Measurements from ENCODE around the gene TEX28.
A peak's percentile ranks its signal among the peaks of the same experiment; 100 is the strongest.

DNA sequence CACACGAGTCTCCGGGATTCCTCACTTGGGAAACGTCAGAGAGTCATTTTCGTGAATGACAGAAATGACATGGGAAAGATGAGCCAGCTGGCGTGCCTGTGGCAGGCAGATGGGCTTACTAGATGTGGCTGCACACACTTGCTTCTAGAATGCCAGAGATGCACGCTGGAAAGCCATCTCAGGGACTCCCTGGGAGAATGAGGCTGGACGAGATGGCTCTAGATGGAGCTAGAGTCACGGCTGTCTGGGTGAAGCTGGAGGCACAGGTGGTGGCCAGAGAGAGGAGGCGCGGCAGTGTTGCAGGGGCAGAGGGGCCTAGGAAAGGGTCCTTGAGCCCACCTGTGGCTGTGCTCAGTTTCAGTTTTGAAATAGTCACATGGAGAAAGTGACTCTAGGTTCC is 26.7 kb upstream of the TEX28 start:
- TF ChIP-seq, protein P1, sequence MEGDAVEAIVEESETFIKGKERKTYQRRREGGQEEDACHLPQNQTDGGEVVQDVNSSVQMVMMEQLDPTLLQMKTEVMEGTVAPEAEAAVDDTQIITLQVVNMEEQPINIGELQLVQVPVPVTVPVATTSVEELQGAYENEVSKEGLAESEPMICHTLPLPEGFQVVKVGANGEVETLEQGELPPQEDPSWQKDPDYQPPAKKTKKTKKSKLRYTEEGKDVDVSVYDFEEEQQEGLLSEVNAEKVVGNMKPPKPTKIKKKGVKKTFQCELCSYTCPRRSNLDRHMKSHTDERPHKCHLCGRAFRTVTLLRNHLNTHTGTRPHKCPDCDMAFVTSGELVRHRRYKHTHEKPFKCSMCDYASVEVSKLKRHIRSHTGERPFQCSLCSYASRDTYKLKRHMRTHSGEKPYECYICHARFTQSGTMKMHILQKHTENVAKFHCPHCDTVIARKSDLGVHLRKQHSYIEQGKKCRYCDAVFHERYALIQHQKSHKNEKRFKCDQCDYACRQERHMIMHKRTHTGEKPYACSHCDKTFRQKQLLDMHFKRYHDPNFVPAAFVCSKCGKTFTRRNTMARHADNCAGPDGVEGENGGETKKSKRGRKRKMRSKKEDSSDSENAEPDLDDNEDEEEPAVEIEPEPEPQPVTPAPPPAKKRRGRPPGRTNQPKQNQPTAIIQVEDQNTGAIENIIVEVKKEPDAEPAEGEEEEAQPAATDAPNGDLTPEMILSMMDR (IDR thresholded peaks at IDR 0.05 in 2 of 3, conservative IDR thresholded peaks at IDR 0.05 in 1 of 3; ENCODE audit: borderline replicate concordance in 1 of 3, insufficient read depth in 1 of 3, low read depth in 2 of 3, low read length in 2 of 3): no peak
- TF ChIP-seq POLR2AphosphoS5 (IDR thresholded peaks at IDR 0.05; ENCODE audit: low read depth, low read length) (no peak), EZH2 (IDR thresholded peaks at IDR 0.05) (no peak), YY1 (IDR thresholded peaks at IDR 0.05; ENCODE audit: extremely low read depth, insufficient replicate concordance, low read depth, low read length) (no peak), TCF7L2 (IDR thresholded peaks at IDR 0.05; ENCODE audit: borderline replicate concordance, extremely low read depth, insufficient read depth, insufficient read length) (no peak), ELF1 (IDR thresholded peaks at IDR 0.05; ENCODE audit: borderline replicate concordance, low read depth) (no peak), RAD21 (IDR thresholded peaks at IDR 0.05; ENCODE audit: low read depth) (peak; percentile 39; the same call in 1 of the 2 replicates), EZH2phosphoT487 (IDR thresholded peaks at IDR 0.05; ENCODE audit: borderline replicate concordance) (no peak), SRF (IDR thresholded peaks at IDR 0.05; ENCODE audit: low read depth) (no peak), POLR2A (IDR thresholded peaks at IDR 0.05; ENCODE audit: borderline replicate concordance, extremely low read depth, insufficient read depth, insufficient read length) (no peak), ZNF274 (IDR thresholded peaks at IDR 0.05; ENCODE audit: low read depth, low read length) (no peak)
- TF ChIP-seq, protein P2, sequence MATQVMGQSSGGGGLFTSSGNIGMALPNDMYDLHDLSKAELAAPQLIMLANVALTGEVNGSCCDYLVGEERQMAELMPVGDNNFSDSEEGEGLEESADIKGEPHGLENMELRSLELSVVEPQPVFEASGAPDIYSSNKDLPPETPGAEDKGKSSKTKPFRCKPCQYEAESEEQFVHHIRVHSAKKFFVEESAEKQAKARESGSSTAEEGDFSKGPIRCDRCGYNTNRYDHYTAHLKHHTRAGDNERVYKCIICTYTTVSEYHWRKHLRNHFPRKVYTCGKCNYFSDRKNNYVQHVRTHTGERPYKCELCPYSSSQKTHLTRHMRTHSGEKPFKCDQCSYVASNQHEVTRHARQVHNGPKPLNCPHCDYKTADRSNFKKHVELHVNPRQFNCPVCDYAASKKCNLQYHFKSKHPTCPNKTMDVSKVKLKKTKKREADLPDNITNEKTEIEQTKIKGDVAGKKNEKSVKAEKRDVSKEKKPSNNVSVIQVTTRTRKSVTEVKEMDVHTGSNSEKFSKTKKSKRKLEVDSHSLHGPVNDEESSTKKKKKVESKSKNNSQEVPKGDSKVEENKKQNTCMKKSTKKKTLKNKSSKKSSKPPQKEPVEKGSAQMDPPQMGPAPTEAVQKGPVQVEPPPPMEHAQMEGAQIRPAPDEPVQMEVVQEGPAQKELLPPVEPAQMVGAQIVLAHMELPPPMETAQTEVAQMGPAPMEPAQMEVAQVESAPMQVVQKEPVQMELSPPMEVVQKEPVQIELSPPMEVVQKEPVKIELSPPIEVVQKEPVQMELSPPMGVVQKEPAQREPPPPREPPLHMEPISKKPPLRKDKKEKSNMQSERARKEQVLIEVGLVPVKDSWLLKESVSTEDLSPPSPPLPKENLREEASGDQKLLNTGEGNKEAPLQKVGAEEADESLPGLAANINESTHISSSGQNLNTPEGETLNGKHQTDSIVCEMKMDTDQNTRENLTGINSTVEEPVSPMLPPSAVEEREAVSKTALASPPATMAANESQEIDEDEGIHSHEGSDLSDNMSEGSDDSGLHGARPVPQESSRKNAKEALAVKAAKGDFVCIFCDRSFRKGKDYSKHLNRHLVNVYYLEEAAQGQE (IDR thresholded peaks at IDR 0.05; ENCODE audit: low read depth): no peak
- TF ChIP-seq, protein P3, sequence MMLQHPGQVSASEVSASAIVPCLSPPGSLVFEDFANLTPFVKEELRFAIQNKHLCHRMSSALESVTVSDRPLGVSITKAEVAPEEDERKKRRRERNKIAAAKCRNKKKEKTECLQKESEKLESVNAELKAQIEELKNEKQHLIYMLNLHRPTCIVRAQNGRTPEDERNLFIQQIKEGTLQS (IDR thresholded peaks at IDR 0.05): no peak
- TF ChIP-seq, protein P4, sequence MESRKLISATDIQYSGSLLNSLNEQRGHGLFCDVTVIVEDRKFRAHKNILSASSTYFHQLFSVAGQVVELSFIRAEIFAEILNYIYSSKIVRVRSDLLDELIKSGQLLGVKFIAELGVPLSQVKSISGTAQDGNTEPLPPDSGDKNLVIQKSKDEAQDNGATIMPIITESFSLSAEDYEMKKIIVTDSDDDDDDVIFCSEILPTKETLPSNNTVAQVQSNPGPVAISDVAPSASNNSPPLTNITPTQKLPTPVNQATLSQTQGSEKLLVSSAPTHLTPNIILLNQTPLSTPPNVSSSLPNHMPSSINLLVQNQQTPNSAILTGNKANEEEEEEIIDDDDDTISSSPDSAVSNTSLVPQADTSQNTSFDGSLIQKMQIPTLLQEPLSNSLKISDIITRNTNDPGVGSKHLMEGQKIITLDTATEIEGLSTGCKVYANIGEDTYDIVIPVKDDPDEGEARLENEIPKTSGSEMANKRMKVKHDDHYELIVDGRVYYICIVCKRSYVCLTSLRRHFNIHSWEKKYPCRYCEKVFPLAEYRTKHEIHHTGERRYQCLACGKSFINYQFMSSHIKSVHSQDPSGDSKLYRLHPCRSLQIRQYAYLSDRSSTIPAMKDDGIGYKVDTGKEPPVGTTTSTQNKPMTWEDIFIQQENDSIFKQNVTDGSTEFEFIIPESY (IDR thresholded peaks at IDR 0.05; ENCODE audit: extremely low read depth, insufficient replicate concordance, low read length): no peak

Data from HCT116 (cell line).